Fibroblast of skin of right biceps (primary cell): ENCODE measurements around the gene SUPT3H.

Experiments used
- DNase-seq: peaks from one replicate; pipeline ENCODE4 v3.0.0-alpha.2; 2013

SUPT3H gene

DNA sequence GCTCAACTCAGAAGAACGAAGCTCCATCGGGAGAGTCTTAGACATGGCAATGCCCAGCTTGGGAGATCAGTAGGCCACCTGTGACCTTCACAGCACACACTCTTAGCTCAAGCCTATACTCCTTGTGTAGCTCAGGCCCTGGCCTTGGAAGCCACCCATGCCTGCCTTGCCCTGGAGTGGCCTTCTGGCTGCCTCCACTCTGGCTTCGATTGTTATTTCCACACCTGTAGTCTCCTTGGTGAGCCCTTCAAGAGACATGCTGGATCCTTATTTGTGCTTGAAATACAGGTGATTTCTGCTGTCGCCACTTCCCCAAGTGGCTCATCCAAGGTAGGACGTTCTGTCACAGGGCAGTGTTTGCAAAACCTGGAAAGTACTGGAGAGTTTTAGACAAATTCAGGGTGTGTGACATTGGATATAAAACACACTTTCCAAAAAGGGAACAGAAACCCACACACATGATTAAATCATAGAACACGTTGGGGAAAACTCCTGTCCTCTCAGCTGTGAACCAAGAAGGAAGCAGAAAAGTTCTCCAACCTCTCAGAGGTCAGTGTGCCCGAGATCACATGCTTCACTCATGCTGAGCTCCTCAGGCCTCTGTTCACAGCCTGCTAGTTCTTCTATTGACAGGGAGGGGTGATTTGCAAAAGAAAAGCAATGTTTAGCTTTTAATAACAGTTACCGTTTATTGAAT is 598.5 kb downstream of the SUPT3H start:
- DNase-seq: no peak
